Measurements from ENCODE around the gene GPR52.

Gene GPR52

GRCh38 chr1:174447866-174448530, at the start of gene GPR52:
Gene GPR52 (plus strand): TSS chr1:174447964. CDS start chr1:174448112, 148 bp downstream.
- no peak for DNase-seq

GRCh38 chr1:174398246-174398645, 49.5 kb upstream of the GPR52 start:
- no peaks in the 10 kb centered on the region for H3K9me3 ChIP-seq (ENCODE audit: severe bottlenecking)
- DNase-seq: no peak
- H3K4me3 ChIP-seq (ENCODE audit: low read depth, low read length): no peak overlapping the region
- no peak for TF ChIP-seq CTCF (IDR thresholded peaks at IDR 0.05; ENCODE audit: low read depth, low read length)
- no peaks in the 10 kb centered on the region for H3K36me3 ChIP-seq
- H3K27me3 ChIP-seq (ENCODE audit: insufficient read depth, low read depth, severe bottlenecking): no peaks in the 10 kb centered on the region
- no peak overlapping the region for H3K27ac ChIP-seq

More at GRCh38 chr1:174447866-174448530, at the start of gene GPR52:
- H3K9me3 ChIP-seq (ENCODE audit: severe bottlenecking): no peaks in the 10 kb centered on the region
- H3K27ac ChIP-seq: no peak within 1 kb of the TSS
- H3K27me3 ChIP-seq (ENCODE audit: insufficient read depth, low read depth, severe bottlenecking): no peaks in the 10 kb centered on the region
- H3K4me3 ChIP-seq (ENCODE audit: low read depth, low read length): no peak within 1 kb of the TSS
- H3K36me3 ChIP-seq: no peaks in the 10 kb centered on the region
- TF ChIP-seq CTCF (IDR thresholded peaks at IDR 0.05; ENCODE audit: low read depth, low read length): no peak

GRCh38 chr1:174399211-174399610, 48.6 kb upstream of the GPR52 start:
- Histone ChIP-seq H3K27ac (no peak overlapping the region), H3K4me3 (ENCODE audit: low read depth, low read length) (no peak overlapping the region), H3K27me3 (ENCODE audit: insufficient read depth, low read depth, severe bottlenecking) (no peaks in the 10 kb centered on the region), H3K36me3 (no peaks in the 10 kb centered on the region), H3K9me3 (ENCODE audit: severe bottlenecking) (no peaks in the 10 kb centered on the region)
- no peak for DNase-seq
- TF ChIP-seq CTCF (IDR thresholded peaks at IDR 0.05; ENCODE audit: low read depth, low read length): no peak

- Histone ChIP-seq H3K27me3 (ENCODE audit: insufficient read depth, low read depth, severe bottlenecking) (no peaks in the 10 kb centered on the region), H3K27ac (no peak overlapping the region), H3K9me3 (ENCODE audit: severe bottlenecking) (no peaks in the 10 kb centered on the region), H3K4me3 (ENCODE audit: low read depth, low read length) (no peak overlapping the region), H3K36me3 (no peaks in the 10 kb centered on the region)
- no peak for TF ChIP-seq CTCF (IDR thresholded peaks at IDR 0.05; ENCODE audit: low read depth, low read length)
- DNase-seq: no peak
Measured at GRCh38 chr1:174401075-174401474, 46.7 kb upstream of the GPR52 start.

GRCh38 chr1:174405219-174405618, 42.5 kb upstream of the GPR52 start:
- Histone ChIP-seq H3K27ac (no peak overlapping the region), H3K36me3 (no peaks in the 10 kb centered on the region), H3K27me3 (ENCODE audit: insufficient read depth, low read depth, severe bottlenecking) (no peaks in the 10 kb centered on the region), H3K4me3 (ENCODE audit: low read depth, low read length) (no peak overlapping the region), H3K9me3 (ENCODE audit: severe bottlenecking) (no peaks in the 10 kb centered on the region)
- no peak for TF ChIP-seq CTCF (IDR thresholded peaks at IDR 0.05; ENCODE audit: low read depth, low read length)
- DNase-seq: no peak

- Histone ChIP-seq H3K27ac (no peak overlapping the region), H3K4me3 (ENCODE audit: low read depth, low read length) (no peak overlapping the region), H3K36me3 (no peaks in the 10 kb centered on the region), H3K9me3 (ENCODE audit: severe bottlenecking) (no peaks in the 10 kb centered on the region), H3K27me3 (ENCODE audit: insufficient read depth, low read depth, severe bottlenecking) (no peaks in the 10 kb centered on the region)
- no peak for DNase-seq
- TF ChIP-seq CTCF (IDR thresholded peaks at IDR 0.05; ENCODE audit: low read depth, low read length): no peak
Measured at GRCh38 chr1:174406421-174406820, 41.3 kb upstream of the GPR52 start.

Measured in WERI-Rb-1 (cell line).